HG03108 (cell line): ENCODE results near the gene ROS1.

Experiments
- ATAC-seq: cut with Tn5 transposase; IDR thresholded peaks from one replicate; pipeline ENCODE4 v1.9.1; 2021; ENCODE audit warnings: moderate library complexity; ENCODE audit not compliant: unreplicated experiment

The ROS1 gene

DNA sequence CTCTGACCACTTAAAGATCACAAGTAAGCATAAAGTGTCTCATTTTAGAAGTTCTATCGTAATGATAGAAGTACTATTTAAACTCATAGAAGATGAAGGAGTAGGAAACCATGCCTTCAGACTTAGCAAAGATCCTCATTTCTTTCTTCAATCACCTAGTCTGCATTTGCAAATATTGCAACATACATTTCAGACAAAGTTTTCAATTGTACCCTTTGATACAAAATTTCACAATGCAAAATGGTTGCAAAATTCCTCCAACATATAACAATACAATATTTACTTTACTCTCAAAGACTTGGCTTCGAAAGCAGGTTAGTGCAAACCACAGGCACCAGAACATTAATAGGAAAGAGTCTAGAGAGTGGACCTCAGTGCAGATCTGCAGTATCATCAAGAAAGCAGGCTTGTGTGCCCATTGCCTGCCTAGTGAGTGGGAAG, 16.1 kb upstream of the ROS1 start:
- ATAC-seq = no peak

DNA sequence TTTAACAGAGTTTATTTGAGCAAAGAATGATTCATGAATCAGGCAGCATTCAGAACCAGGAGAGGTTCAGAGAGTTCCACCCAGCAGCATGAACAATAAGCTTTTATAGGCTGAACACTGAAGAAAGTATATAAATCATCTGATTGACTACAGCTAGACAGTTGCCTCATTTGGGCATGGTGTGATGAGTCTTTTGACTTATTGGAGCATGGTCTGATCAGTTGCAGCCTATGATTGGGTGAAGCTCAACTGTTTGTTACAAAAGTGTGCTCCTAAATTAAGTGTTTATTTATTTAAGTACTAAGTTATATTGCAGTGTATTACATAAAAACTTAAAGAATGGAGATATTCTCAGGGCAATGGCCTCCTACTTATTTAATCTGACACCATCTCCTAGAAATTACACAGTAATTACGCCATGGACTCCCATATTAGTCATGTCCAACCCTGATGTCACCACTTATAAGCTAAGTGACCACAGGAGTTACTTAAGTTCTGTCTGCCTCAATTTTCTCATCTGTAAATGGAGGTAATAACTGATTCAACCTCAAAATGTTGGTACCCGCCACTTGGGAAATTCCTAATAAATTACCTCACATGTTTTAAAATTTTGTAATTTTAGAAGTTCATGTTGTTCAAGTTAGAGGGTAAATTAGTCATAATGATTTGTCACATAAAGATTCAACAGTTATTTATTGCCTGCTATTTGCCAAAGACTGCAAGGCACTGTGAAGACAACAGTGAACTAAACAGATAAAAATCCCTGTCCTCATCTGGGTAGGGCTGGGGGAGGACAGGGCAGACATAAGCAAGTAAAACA, 15.2 kb upstream of the ROS1 start:
- no peak for ATAC-seq

DNA sequence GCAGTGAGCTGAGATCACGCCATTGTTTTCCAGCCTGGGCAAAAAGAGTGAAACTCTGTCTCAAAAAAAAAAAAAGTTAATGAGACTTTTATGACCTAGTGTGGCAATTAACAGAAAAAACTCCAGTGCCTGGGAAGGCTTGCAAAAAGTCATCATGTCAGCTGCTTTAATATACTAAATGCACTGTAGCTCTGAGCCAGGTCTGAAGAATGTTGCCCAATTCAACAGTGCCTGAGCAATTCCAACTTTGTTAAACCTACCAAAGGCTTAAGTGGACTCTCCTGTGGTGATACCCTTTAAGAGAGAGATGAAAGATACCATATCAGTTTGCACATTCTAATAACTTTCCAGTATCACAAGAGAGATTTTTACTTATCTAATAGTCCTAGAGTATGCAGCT, 6.5 kb upstream of the ROS1 start:
- ATAC-seq = no peak

DNA sequence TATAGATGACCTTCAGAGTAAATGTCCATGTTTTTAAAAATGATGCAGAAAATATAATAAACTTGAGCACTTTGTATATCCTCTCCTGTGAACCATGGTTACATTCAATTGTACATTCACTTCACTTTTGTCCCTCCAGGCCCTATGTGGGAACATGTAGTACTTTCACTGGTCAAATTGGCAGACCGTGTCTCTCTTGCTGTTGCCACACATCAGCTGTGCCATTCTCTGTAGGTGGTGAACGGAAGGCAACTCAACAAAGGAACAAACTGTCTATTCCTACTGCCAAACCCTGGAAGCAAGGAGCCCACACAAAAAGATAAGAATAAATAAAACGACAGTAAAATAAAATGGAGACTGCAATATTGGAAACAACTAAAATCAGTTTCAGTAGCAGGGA, 2.0 kb downstream of the ROS1 start:
- no peak for ATAC-seq

DNA sequence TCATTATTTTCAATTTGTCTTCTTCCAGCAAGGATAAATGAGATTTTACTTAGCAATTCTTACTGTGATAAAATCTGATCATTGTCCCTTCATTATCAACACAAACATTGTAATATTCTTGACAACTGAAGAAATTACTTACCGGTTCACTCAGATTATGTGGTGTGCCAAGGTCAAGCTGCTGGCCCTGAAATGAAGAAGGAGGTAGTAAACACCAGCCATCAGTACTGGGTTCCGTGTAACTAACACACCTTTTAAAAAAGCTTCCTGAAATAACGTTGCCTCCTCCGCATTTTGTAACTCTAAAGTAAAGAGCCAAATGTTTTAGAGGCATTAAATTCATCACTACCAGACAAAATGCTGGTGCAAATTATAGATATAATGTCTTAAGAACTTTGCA, 7.4 kb downstream of the ROS1 start:
- ATAC-seq = no peak

DNA sequence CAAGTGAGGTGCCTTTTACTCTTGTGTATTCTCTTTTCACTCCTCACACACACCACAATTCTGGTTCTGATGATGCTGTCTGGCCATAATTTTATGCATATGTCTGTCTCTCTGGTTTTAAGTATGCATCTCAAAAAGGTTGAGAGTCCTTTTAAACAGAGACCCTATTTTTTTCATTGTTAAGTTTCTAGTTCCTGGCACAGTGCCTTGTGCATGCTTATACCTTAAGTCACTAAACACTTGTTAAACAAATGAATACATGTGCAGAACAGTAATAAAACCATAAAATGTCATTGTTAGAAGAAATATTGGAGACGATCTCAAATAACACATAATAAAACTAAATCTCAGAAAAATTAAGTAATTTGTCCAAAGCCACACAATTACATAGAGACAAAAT, 7.9 kb downstream of the ROS1 start:
- no peak for ATAC-seq

DNA sequence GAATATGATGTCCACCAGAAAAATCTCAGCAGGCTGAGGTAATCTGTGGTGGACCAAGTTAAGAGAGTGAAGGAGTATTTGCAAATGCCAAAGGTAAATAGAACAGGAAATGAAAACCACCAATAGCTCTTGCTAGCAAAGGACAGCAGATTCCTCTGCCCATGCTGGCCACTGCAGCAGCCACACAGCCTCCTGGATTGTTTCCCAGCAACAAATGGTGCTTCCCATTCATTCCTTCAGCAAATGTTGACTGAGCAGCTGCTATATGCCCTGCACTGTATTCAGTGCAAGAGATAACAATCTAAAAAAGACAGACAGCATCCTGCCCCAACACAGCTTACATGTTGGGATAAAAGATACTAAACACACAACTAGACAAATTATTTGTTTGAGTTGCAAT, 11.0 kb downstream of the ROS1 start:
- no peak for ATAC-seq

DNA sequence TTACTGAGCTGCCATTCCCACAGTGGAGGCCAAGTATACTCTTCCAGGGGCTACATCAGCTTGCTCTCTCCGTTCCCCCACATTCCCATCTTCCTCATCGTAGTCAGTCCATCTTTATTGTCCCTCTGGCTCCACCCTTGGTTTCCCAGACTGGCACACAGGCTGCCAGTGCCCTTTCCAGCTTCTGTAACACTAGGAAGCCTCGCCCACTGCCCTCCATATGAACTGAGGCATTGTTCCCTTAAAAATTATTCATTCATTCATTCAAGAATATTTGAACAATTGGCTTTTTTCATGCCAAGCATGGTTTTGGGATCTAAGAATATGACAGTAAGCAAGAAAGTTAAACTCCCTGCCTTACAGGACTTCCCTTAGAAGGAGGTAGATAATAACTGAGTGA, 14.3 kb downstream of the ROS1 start:
- ATAC-seq = no peak

DNA sequence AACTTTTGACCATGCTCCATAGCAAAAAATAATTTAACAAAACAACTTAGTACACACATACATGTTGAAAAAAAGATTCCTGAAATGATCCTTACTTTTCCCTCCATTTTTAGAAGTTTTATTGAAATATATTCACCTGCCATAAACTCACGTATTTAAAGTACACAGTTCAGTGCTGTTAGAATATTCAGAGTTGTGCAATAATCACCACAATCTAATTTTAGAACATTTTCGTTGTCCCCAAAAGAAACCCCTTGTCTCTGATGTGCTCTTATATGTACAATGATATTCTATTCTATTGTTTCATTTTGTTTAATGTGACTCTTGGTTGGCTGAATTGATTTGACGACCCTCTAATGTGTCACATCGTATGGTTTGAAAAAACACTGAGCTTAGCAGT, 15.9 kb downstream of the ROS1 start:
- ATAC-seq = no peak

DNA sequence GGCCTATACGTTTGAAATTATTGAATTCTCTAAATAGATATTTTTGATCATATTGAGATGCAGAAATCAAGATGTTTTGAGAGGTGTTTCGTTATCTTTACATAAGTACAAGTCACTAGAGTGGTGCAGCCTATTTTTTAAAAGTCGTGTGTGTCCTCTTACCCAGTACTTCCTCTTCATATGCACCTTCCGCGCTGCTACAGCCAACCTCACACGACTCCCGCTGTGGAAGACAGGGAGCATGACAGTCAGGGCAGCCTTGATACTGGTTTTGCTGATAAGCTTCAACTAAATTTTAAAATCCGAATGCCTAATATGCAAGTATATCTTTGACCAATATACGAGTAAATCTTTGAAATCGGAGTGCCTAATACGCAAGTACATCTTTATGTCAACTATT, 16.3 kb downstream of the ROS1 start:
- ATAC-seq = no peak

DNA sequence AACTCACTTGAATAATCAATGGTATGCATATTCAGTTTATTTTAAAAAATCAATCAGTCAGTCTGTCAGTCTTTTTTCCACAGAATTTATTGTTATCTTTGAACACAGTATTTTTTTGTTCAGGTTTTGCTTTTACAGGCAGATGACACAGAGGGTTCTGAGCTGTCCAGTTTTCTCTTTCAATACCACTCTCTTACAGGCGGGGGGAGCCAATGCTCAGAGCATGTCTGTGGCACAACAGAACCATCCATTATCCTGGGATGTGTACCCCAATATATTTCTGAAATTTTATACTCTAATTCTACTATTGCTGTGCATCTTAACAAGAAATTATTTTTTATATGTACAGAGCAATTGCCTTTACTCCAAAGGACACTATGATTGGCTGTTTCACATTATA, 21.2 kb downstream of the ROS1 start:
- no peak for ATAC-seq

DNA sequence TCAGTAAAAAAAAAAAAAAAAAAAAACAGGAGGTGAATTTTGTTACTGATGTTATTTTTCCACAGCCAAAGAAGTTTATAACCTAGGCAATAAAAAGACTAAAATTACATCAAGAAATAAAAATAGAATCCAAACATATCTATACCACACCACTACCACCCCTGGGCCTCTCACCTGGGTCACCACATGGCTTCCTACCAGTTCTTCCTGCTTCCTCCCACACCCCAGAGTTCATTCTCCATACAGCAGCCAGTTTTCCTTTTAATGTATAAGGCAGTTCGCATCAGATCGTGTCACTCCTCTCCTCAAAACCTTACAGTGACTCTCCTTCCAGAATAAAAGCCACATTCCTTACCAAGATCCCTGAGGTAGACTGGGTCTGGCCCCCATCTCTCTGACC, 23.9 kb downstream of the ROS1 start:
- no peak for ATAC-seq

DNA sequence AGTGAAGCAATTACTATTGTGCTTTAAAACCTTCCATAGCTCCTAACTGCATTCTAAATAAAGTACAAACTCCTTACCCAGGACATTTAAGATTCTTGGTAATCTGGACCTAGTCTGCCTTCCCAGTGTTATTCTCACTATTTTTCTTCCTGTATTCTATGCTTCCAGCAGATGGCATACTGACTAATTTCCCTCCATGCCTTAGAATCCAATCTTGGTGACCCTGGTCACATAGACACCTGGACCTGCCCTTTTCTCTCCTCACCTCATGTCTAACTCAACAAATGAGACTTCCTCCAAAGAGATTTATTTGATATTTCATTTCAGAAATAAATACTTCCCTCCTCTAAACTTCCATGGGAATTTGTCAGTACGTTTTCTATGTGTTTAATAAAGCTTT, 25.8 kb downstream of the ROS1 start:
- no peak for ATAC-seq

DNA sequence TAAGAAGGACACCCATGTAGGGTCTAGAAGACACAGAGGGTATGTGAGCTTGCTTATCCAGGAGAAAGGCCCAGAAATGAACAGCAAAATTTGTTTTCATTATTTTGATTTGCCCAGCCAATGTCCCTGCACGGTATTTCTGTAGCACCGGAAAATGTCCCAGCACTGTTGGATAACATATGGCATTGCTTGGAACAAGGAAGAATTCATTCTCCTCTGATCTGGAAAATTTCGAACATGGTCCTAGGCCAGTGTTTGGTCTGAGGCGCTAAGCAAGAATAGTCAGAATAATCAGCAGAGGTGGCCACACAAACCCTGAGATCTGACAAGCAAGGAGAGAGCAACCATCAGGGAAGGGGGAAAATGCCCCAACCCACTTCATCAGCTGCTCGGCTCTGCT, 26.6 kb downstream of the ROS1 start:
- ATAC-seq = no peak

DNA sequence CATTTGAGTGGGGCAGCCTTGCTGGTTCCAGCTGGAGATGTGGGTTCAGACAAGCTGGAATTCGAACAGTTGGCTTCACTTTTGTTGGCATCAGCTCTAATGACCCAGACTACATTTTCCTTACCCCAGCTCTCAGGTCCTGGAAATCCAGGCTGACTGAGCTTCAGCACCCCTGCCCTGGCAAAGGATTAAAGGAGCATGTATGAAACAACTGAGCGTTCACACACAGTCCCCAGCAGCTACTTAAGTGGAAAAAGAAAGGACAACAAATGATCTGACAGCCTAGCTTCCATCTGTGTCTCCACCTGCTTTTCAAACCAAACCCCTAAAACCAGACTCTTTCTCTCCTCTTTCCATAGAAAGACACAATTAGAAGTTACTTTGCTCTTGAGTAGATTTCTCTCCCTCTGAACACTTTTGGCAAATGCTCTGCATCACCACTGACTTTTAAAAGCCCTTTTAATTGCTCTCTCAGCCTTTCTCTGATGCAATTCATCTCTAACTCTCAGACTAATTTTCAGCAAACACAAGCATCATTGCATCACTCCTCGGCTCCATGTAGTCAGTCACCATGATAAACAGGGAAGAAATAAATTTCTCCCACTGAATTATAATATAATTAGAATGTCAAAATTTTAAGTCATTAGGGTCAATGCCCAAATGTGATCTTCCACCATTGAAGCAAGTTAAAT, 28.1 kb downstream of the ROS1 start:
- ATAC-seq = no peak

DNA sequence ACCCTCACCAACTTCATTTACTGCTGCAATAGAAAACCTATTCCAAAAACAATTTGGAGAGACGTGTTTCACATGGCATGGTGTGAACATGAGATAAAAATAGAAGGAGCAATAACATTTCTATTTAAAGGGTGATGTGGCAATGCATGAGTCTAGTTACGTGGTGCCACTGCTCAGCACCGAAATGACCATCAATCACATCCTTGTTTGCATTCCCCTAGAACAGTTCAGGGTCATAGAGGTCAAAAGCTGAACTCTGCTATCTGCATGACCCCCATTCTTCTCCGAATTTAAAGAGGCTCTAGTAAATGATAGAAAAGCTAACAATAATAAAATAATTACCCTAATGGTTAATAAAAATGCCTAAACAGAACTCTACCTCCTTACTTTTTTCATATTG, 29.5 kb downstream of the ROS1 start:
- ATAC-seq = no peak

DNA sequence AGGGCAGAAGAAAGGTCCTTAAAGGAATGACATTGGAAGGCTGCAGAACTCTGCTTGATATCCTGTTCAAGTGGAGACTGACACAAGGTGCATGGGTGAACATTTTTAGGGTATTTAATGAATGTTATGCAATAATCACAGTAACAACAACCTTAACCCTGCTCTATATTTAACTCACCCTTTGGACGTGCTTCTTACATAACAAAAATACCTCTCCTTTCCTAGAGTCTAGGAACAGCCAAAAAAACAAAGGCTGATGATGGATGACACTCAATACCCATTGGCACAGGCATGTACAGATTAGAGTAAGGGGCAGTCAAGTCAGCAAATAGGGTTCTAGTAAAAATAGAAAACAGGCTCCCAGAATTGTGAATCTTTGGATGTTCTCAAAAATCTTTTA, 30.6 kb downstream of the ROS1 start:
- no peak for ATAC-seq

DNA sequence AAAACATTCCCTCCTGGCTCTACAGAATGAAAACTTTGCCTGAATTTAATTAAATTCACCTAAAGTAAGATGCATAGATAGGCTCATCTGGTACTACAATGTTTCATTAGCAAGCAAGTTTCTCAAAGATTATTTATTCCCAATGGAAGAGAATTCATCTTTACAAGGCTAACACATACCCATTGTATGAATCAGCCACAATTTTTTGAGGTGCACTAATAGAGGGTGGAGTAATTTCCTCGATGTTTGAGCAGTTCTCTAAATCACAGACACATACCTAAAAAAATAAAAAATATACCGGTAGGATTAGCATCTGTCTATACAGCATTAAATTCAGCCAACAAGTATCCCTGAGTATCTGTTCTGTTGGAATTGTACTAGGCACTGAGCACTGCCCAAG, 32.7 kb downstream of the ROS1 start:
- no peak for ATAC-seq

DNA sequence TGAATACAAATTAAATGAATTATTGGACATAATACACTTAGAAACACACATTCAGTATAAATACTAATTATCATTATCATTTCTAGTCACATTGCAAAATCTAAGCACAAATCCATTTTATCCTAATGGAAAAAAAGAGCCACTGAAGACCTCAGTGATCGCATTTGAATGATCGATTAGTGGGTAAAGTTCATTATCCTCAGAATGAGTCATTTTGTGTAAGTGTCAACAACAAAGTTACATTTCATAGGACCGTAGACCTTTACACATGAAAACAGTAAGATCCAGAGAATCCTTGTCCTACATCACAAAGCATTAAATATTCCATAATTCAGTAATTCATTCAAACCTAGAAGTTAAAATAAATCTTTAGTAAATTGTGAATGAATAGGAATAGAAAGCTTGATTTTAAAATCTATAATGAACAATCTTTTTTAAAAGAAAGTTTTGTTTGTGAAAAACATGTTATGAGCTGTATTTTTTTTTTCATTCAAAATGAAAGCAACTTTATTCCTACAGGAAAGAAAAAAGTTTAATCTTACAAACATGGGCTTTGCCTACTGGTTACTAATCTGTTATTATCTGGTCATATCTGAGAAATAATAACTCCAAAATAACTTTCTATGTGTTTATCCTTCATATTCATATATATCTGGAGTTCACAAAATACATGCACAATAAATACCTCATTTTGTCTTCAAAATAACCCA, 33.7 kb downstream of the ROS1 start:
- ATAC-seq = no peak

DNA sequence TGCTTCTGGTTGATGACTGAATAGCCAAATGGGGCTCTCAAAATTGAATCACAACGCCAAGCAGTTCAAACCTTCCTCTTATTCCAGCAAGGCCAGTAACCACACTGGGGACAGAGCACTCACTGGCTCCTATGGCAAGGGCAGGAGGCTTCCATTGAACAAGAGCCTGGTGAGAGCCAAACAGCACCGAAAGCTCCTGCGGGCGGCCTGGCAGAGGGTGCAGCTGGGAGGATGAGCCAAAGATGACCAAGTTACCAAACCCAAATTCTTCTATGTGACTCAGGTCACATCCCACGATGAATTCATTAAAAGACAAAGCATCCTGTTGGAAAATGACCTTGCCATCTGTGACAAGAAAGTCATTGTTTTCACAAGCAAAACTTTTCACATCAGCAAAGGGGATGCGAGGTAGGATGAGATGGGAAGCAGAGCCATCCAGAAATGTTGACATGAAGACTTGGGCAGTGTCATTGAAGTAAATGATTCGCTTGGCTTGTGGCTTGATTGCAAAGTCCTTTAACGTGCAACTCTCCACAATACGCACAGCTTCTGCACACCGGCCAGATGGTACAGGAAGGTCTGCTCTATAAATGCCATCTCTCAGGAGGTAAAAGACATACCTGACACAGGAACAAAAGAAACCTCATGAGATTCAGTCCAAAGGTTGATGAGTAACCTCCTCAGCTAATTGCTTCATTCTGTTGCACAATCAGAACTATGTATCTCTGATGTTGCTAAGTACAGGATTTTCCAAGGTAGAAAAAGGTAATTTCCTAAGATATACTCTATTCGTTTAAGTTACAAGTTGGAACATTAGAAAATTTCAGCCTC, 36.3 kb downstream of the ROS1 start:
- ATAC-seq = no peak

DNA sequence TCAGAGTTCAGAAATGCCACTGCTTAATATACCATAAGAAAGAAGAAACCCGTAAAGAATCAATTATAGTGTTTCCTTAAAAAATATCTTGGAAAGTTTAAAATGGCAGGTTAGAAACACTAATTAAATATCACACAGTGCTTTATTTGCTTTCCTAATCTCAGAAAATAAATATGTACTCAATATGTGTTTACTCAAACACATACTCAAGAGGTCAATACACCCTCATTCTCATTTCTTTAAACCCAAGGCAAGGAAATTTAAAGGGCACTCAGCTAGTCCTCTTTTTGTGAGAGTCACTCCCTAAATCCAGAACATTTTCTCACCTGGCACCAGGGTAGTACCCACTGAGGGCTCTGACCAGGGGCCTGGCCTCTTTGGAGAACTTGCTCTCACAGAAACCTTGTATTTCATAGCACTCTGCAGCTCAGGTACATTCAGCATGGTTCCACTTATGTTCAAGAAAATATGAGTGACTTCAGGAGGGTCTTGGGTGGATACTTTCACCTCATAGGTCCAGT, 38.2 kb downstream of the ROS1 start:
- ATAC-seq = no peak
